Astrocyte of the spinal cord (primary cell): ENCODE results near the gene CUTA.

ENCODE experiments used
- DNase-seq: peaks from one replicate; pipeline ENCODE4 v3.0.0; 2011; ENCODE audit warnings: low read depth, low spot score
- H3K4me3 ChIP-seq: 2 replicates; pipeline ENCODE4 v1.5.1; 2011; ENCODE audit warnings: low read depth, mild to moderate bottlenecking, low read length, moderate library complexity
- CTCF ChIP-seq: IDR thresholded peaks from 2 replicates; pipeline ENCODE4 v1.5.1; 2012; ENCODE audit warnings: low read depth, mild to moderate bottlenecking, low read length, inconsistent platforms
- in situ Hi-C: cut with HindIII; loops from 2 replicates; pipeline ENCODE4 v1.10.0; 2017; ENCODE audit warnings: low sequenced_read_pairs

The CUTA gene

GRCh38 chr6:33446356-33446755, 28.4 kb upstream of the CUTA start:
- in situ Hi-C loops: no loop called here
- no peak for DNase-seq
- H3K4me3 ChIP-seq: no peak overlapping the region
- TF ChIP-seq CTCF: no peak

GRCh38 chr6:33445119-33445603, 27.3 kb upstream of the CUTA start:
- no peak for TF ChIP-seq CTCF
- in situ Hi-C loops: no loop called here
- H3K4me3 ChIP-seq: no peak overlapping the region
- no peak for DNase-seq

GRCh38 chr6:33443619-33444504, 26.0 kb upstream of the CUTA start:
- no peak overlapping the region for H3K4me3 ChIP-seq
- in situ Hi-C loops: no loop called here
- TF ChIP-seq CTCF: no peak
- no peak for DNase-seq

- no peak for TF ChIP-seq CTCF
- DNase-seq: no peak
- in situ Hi-C loops: no loop called here
- H3K4me3 ChIP-seq: no peak overlapping the region
Measured at GRCh38 chr6:33443025-33443424, 25.1 kb upstream of the CUTA start.

- in situ Hi-C loops: no loop called here
- DNase-seq: no peak
- H3K4me3 ChIP-seq: no peak overlapping the region
- no peak for TF ChIP-seq CTCF
Measured at GRCh38 chr6:33442283-33442682, 24.4 kb upstream of the CUTA start.

GRCh38 chr6:33441457-33441856, 23.6 kb upstream of the CUTA start:
- no peak for TF ChIP-seq CTCF
- in situ Hi-C loops: no loop called here

More at GRCh38 chr6:33441457-33441856, 23.6 kb upstream of the CUTA start:
- H3K4me3 ChIP-seq: no peak overlapping the region
- no peak for DNase-seq
